22Rv1 (cell line): Measurements from ENCODE around the gene RLN3.

Source experiments
- CTCF ChIP-seq: fragments of 450-650 bp; IDR thresholded peaks from 2 replicates; pipeline ENCODE4 v1.5.1; 2017; ENCODE audit warnings: mild to moderate bottlenecking
- ZFX ChIP-seq: fragments of 450-650 bp; IDR thresholded peaks from 2 replicates; pipeline ENCODE4 v1.6.1; 2017; ENCODE audit warnings: antibody characterized with exemption, borderline replicate concordance

DNA sequence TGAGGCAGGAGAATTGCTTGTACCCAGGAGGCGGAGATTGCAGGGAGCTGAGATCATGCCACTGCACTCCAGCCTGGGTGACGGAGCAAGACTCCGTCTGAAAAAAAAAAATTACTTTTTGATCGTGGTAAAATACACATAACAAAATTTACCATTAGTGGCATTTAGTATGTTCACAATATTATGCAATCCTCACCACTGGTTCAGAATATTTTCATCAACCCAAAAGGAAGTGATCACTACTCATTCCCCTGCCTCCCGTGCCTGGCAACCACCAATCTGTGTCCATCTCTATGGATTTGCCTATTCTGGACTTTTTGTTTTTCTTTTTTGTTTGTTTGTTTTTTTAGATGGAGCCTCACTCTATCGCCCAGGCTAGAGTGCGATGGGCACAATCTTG lies 35.2 kb downstream of the RLN3 start:
- TF ChIP-seq CTCF (no peak), ZFX (no peak)
